Sigmoid colon (tissue), 7 donors: ENCODE results near the gene MEIOSIN. TPM values are rescaled to one million over a fixed set of nuclear protein-coding genes. Genes with fewer than 3 reads are reported as not detected.
A peak's percentile ranks its signal among the peaks of the same experiment; 100 is the strongest.

Experiments
- DNase-seq: peaks from one replicate; pipeline ENCODE4 v3.0.0-alpha.2; 2019
- H3K27ac ChIP-seq, 4 donors: fragments of 200-600 bp; sonication (generic); one replicate each; pipeline ENCODE4 v1.5.1; 2016 to 2019; ENCODE audit warnings: mild to moderate bottlenecking in 1 of 4
- H3K27me3 ChIP-seq, 3 donors: fragments of 200-600 bp; sonication (generic); one replicate each; pipeline ENCODE4 v1.5.1; 2019; ENCODE audit warnings: mild to moderate bottlenecking in 1 of 3
- H3K36me3 ChIP-seq, 4 donors: fragments of 200-600 bp; sonication (generic); one replicate each; pipeline ENCODE4 v1.5.1; 2016 to 2019
- H3K4me1 ChIP-seq, 4 donors: fragments of 200-600 bp; sonication (generic); one replicate each; pipeline ENCODE4 v1.5.1; 2017 to 2019
- H3K4me3 ChIP-seq, 4 donors: fragments of 200-600 bp; sonication (generic); one replicate each; pipeline ENCODE4 v1.5.1; 2017 to 2019; ENCODE audit warnings: mild to moderate bottlenecking in 2 of 4, moderate library complexity in 1 of 4
- H3K9me3 ChIP-seq, 4 donors: fragments of 200-600 bp in 3 of 4; sonication (generic) in 3 of 4; one replicate each; pipeline versions ENCODE4 v1.5.1 to v1.6.1; 2013 to 2019
- CTCF ChIP-seq, 4 experiments: fragments of 450-650 bp in 3 of 4; fragments of 200-600 bp in 1 of 4; IDR thresholded peaks; one replicate each; pipeline ENCODE4 v1.5.1; 2016 to 2019; ENCODE audit warnings: antibody characterized with exemption in 4 of 4, mild to moderate bottlenecking in 3 of 4, moderate library complexity in 2 of 4
- EP300 ChIP-seq, 4 donors: sonication (generic); formaldehyde crosslinking; IDR thresholded peaks; one replicate each; pipeline ENCODE4 v1.6.1; 2017; ENCODE audit warnings: antibody characterized with exemption in 4 of 4
- POLR2A ChIP-seq, 2 donors: fragments of 450-650 bp; IDR thresholded peaks; one replicate each; pipeline ENCODE4 v1.6.1; 2016; ENCODE audit warnings: antibody characterized with exemption in 2 of 2, mild to moderate bottlenecking in 2 of 2, moderate library complexity in 2 of 2
- POLR2AphosphoS5 ChIP-seq, 4 donors: sonication (generic); formaldehyde crosslinking; IDR thresholded peaks; one replicate each; pipeline ENCODE4 v1.6.1; 2017; ENCODE audit warnings: antibody characterized with exemption in 4 of 4
- WGBS, 2 donors: extraction: QIAGEN DNeasy Blood & Tissue Kit; methylation state at CpG; one replicate each; pipeline ENCODE4 v1.1.7; 2013; 5-methylcytosine and 5-hydroxymethylcytosine counted together
- intact Hi-C: fragments of 100-400 bp; cut with DNase I; formaldehyde crosslinking; loops from one replicate; pipeline ENCODE4 v1.15.1; 2023
- polyA plus RNA-seq, 3 donors: library from polyadenylated mRNA; stranded (reverse); fragments of 200-250 nt; gene quantifications; one replicate each; pipeline ENCODE4 v1.2.3, GENCODE V29; 2013
- total RNA-seq, 4 donors: library from RNA; depleted of rRNA; stranded (reverse); fragments of >200 nt; gene quantifications; one replicate each; pipeline ENCODE4 v1.1.0, GENCODE V29; 2016
- donor health status: healthy with polysubstance abuse.
- donor health status: Bipolar disorder and iron deficiency.
- donor health status: healthy.

The MEIOSIN gene
- total and polyA plus RNA-seq, 7 donors = not detected

- Histone ChIP-seq H3K36me3 (peaks cover 0 to 14% (median 8%) of the 10 kb centered on the region in 4 donors), H3K27me3 (no peaks in the 10 kb centered on the region), H3K9me3 (no peaks in the 10 kb centered on the region), H3K4me1 (peaks cover 3 to 68% (median 55%) of the 10 kb centered on the region in 4 donors), H3K27ac (peak overlapping the region; percentile 89 to 99 (median 98)), H3K4me3 (peak overlapping the region; percentile 64 to 93 (median 84))
- WGBS, 2 donors = 7 to 29% methylated on average over 31 of the region's 31 CpGs
- peak; percentile 92 for DNase-seq
- peak; percentile 72 to 80 for TF ChIP-seq POLR2A (IDR thresholded peaks at IDR 0.05)
- TF ChIP-seq POLR2AphosphoS5 (IDR thresholded peaks at IDR 0.05) = peak; percentile 79 to 92 (median 88)
- no peak for TF ChIP-seq EP300 (IDR thresholded peaks at IDR 0.05)
- no peak for TF ChIP-seq CTCF (IDR thresholded peaks at IDR 0.05)
- intact Hi-C loops = loop anchor here (2.0 kb wide), 2 partner anchors 51 to 75 kb away; partner anchors contain the start of gene QPCTL
Measured at GRCh38 chr19:45767410-45767880, 34.2 kb downstream of the MEIOSIN start.

- peak overlapping the region; percentile 64 to 93 (median 84) for H3K4me3 ChIP-seq
- H3K27me3 ChIP-seq = no peaks in the 10 kb centered on the region
- H3K36me3 ChIP-seq = peaks cover 0 to 21% (median 13%) of the 10 kb centered on the region in 4 donors
- peak; percentile 91 for DNase-seq
- TF ChIP-seq CTCF (IDR thresholded peaks at IDR 0.05) (no peak), POLR2A (IDR thresholded peaks at IDR 0.05) (peak; percentile 24 to 36), EP300 (IDR thresholded peaks at IDR 0.05) (no peak), POLR2AphosphoS5 (IDR thresholded peaks at IDR 0.05) (peak; percentile 69 to 86 (median 76))
- H3K27ac ChIP-seq = peak overlapping the region; percentile 89 to 99 (median 98)
- peaks cover 3 to 68% (median 55%) of the 10 kb centered on the region in 4 donors for H3K4me1 ChIP-seq
- H3K9me3 ChIP-seq = no peaks in the 10 kb centered on the region
- WGBS, 2 donors = 1 to 2% methylated on average over 102 of the region's 102 CpGs
- intact Hi-C loops = loop anchor here (2.0 kb wide), 3 partner anchors 37 to 75 kb away; partner anchors contain the start of genes FBXO46 and QPCTL
Measured at GRCh38 chr19:45767881-45768654, 34.8 kb downstream of the MEIOSIN start.

GRCh38 chr19:45768655-45768983, 35.4 kb downstream of the MEIOSIN start:
- intact Hi-C loops = loop anchor here (2.0 kb wide), 1 partner anchor 38 kb away; the partner anchor contains the start of gene FBXO46
- DNase-seq = peak; percentile 86
- H3K27ac ChIP-seq = peak overlapping the region; percentile 89 to 99 (median 98)
- no peaks in the 10 kb centered on the region for H3K27me3 ChIP-seq
- H3K36me3 ChIP-seq = peaks cover 0 to 26% (median 19%) of the 10 kb centered on the region in 4 donors
- 1 to 2% methylated on average over 33 of the region's 33 CpGs for WGBS, 2 donors
- peaks cover 3 to 65% (median 51%) of the 10 kb centered on the region in 4 donors for H3K4me1 ChIP-seq
- TF ChIP-seq POLR2A (IDR thresholded peaks at IDR 0.05) = no peak
- H3K9me3 ChIP-seq = no peaks in the 10 kb centered on the region
- H3K4me3 ChIP-seq = peak overlapping the region; percentile 64 to 93 (median 84)

- H3K27me3 ChIP-seq = no peaks in the 10 kb centered on the region
- H3K4me1 ChIP-seq = peaks cover 3 to 59% (median 45%) of the 10 kb centered on the region in 4 donors
- H3K9me3 ChIP-seq = no peaks in the 10 kb centered on the region
- peak; percentile 99 for DNase-seq
- peak within 1 kb of the TSS; percentile 64 to 93 (median 84) for H3K4me3 ChIP-seq
- H3K27ac ChIP-seq = peak within 1 kb of the TSS; percentile 89 to 99 (median 98)
- intact Hi-C loops = loop anchor here (2.0 kb wide), 1 partner anchor 38 kb away; the partner anchor contains the start of gene FBXO46
- peak in 1 of 4 donors; percentile 81 for TF ChIP-seq EP300 (IDR thresholded peaks at IDR 0.05)
- peak; percentile 93 to 95 for TF ChIP-seq POLR2A (IDR thresholded peaks at IDR 0.05)
- TF ChIP-seq POLR2AphosphoS5 (IDR thresholded peaks at IDR 0.05) = peak; percentile 91 to 97 (median 96)
- no peak for TF ChIP-seq CTCF (IDR thresholded peaks at IDR 0.05)
- peaks cover 0 to 30% (median 22%) of the 10 kb centered on the region in 4 donors for H3K36me3 ChIP-seq
- 0 to 1% methylated on average over 70 of the region's 70 CpGs for WGBS, 2 donors
Measured at GRCh38 chr19:45768984-45769782, 35.9 kb downstream of the MEIOSIN start, which contains the start of gene SIX5. Gene SIX5, minus strand, starts transcription at chr19:45769252. Its CDS starts 408 bp downstream, at chr19:45768844.
